Measurements from ENCODE around the gene ZNF839.

GRCh38 chr14:102326583-102326982 lies 7.0 kb downstream of the ZNF839 start:
- TF ChIP-seq CTCF (conservative IDR thresholded peaks at IDR 0.05; ENCODE audit: low read length) (no peak), EZH2phosphoT487 (IDR thresholded peaks at IDR 0.05; ENCODE audit: borderline replicate concordance) (no peak)

All from Loucy (cell line).